ENCODE results near the gene NKD2. TPM values are rescaled to one million over a fixed set of nuclear protein-coding genes. Genes with fewer than 3 reads are reported as not detected.

NKD2 gene
- total RNA-seq, 1 experiment from 2014 or later: 20.4 TPM

DNA sequence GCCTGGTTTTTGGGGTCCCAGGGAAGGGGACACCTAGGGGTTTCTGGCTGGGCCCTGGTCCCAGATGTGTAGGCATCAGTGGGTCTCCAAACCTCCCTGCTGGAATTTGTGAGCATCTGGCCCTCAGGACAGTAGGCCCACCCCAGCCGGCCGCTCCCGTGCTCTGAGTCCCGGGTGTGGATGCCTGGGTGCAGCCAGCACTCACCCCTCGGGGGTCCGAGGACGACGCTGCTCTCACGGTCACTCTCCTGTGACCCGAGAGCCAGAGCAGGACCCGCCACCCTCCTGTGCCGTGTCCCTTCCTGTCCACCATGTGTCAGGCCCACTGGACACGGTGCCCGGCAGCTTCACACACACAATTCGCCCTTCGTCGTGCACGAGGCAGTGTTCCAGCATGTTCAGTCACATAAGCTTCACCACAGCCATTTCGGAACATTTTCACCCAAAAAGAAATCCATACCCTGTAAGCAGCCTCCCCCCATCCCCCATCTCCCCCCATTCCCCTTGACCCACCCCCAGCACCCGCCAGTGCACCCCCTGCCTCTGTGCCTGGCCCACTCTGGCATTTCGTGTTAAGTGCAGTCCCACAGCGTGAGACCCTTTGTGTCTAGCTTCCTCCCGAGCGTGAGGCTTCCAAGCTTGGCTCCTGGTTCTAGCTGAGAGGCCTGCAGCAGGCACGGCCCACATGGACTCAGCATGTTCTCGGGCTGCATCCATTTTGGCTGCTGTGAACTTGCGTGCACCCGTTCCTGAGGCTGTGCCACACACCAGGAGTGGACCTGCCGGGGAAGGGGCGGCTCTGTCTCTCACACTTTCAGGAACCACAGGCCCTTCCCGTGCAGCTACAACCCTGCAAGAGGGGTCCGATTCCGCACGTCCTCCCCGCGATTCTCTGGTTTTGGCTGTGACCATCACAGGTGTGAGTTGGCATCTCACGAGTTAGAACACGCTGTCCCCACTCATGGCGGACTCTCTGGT is 40.5 kb downstream of the NKD2 start:
- RAD21 ChIA-PET (ENCODE audit: low non-redundant PET in 1 of 2, low total read pairs in 2 of 2, uncharacterized antibody in 2 of 2, unreplicated experiment in 2 of 2): no interaction called here
- Histone ChIP-seq H3K27me3 (ENCODE audit: insufficient read depth, low read length) (no peaks in the 10 kb centered on the region), H4K20me1 (ENCODE audit: insufficient read depth) (no peaks in the 10 kb centered on the region), H3K4me3 (replicated peaks in 1 of 2; ENCODE audit: low read depth in 1 of 2, low read length in 2 of 2) (no peak overlapping the region), H3K27ac (ENCODE audit: low read depth, low read length) (no peak overlapping the region), H2AFZ (ENCODE audit: low read depth, low read length, poor library complexity, severe bottlenecking) (no peak overlapping the region), H3K4me1 (ENCODE audit: control insufficient read depth in 1 of 2, insufficient read depth in 2 of 2, low read length in 2 of 2) (no peaks in the 10 kb centered on the region), H3K36me3 (ENCODE audit: control insufficient read depth in 1 of 2, insufficient read depth in 2 of 2, low read length in 2 of 2) (peaks cover 0 to 3% of the 10 kb centered on the region in 2 experiments; a peak in 2 of 4 replicates), H3K9ac (ENCODE audit: low read length) (no peak overlapping the region), H3K9me2 (ENCODE audit: insufficient read depth) (no peaks in the 10 kb centered on the region), H3K9me3 (ENCODE audit: control insufficient read depth in 1 of 2, insufficient read depth in 1 of 2, low read depth in 1 of 2, low read length in 2 of 2) (peaks cover 4 to 5% of the 10 kb centered on the region in 2 experiments; a peak in 2 of 4 replicates), H3K4me2 (ENCODE audit: low read length) (no peak overlapping the region), H3K79me2 (ENCODE audit: insufficient read depth, low read length) (no peaks in the 10 kb centered on the region)
- no TSS peak for BruUV-seq (replicated peaks)
- DNase-seq (ENCODE audit: low read depth, low spot score): no peak
- POLR2A ChIA-PET: no interaction called here
- CTCF ChIA-PET: no interaction called here
- ATAC-seq: peak; percentile 16; the same call in 1 of the 2 replicates
- TF ChIP-seq, protein P1, sequence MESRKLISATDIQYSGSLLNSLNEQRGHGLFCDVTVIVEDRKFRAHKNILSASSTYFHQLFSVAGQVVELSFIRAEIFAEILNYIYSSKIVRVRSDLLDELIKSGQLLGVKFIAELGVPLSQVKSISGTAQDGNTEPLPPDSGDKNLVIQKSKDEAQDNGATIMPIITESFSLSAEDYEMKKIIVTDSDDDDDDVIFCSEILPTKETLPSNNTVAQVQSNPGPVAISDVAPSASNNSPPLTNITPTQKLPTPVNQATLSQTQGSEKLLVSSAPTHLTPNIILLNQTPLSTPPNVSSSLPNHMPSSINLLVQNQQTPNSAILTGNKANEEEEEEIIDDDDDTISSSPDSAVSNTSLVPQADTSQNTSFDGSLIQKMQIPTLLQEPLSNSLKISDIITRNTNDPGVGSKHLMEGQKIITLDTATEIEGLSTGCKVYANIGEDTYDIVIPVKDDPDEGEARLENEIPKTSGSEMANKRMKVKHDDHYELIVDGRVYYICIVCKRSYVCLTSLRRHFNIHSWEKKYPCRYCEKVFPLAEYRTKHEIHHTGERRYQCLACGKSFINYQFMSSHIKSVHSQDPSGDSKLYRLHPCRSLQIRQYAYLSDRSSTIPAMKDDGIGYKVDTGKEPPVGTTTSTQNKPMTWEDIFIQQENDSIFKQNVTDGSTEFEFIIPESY (IDR thresholded peaks at IDR 0.05; ENCODE audit: extremely low read depth, insufficient replicate concordance, low read length): no peak
- intact Hi-C loops (cut with micrococcal nuclease): no loop called here

DNA sequence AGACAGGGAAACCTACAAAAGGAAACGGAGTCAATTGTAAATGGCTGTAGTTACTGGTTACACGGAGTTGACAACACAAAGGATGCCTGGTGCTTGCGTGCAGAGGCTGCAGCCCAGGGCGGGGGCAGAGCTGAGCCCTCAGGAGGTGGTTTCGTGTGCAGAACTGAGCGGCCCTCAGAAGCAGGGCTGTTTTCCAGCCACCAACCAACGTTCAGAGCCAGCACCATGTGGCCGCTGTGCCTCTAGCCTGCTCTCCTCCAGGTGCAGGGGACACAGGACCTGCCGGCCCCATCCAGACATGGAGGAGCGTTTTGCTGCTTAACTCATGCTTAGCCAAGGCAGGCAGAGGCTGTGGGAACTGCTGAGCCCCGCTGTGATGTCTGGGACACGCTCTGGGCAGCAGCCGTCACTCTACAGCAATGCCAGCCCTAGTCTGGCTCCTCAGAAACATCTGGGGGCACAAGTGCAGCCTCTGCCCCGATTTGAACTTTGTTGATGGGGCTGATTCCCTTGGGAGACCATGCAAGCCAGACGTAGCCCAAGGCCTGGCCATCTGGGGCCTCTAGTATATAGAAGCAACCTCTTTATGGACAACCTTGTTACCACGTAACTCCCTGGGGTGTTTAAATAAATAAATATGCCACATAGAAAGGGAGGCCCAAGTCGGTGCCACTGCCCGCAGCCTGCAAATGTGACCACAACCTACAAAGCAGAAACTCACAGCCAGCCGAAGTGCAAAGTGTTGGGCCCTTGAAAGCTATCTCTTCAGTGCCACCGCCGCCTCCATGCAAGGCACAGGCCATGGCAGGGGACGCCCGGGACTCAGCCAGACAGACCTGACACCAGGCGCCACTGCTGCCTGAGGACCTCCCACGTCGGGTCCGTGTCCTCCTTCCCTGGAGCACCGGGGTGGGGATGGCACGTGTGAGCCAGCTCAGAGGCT is 42.1 kb downstream of the NKD2 start:
- POLR2A ChIA-PET: no interaction called here
- CTCF ChIA-PET: no interaction called here

More for the DNA sequence above, 42.1 kb downstream of the NKD2 start:
- intact Hi-C loops (cut with micrococcal nuclease): no loop called here
- no peak for ATAC-seq
- Histone ChIP-seq H3K79me2 (ENCODE audit: insufficient read depth, low read length) (no peaks in the 10 kb centered on the region), H2AFZ (ENCODE audit: low read depth, low read length, poor library complexity, severe bottlenecking) (no peak overlapping the region), H3K27ac (ENCODE audit: low read depth, low read length) (no peak overlapping the region), H3K4me1 (ENCODE audit: control insufficient read depth in 1 of 2, insufficient read depth in 2 of 2, low read length in 2 of 2) (no peaks in the 10 kb centered on the region), H3K9me3 (ENCODE audit: control insufficient read depth in 1 of 2, insufficient read depth in 1 of 2, low read depth in 1 of 2, low read length in 2 of 2) (peaks cover 0 to 4% of the 10 kb centered on the region in 2 experiments; a peak in 1 of 4 replicates), H3K4me3 (replicated peaks in 1 of 2; ENCODE audit: low read depth in 1 of 2, low read length in 2 of 2) (no peak overlapping the region), H4K20me1 (ENCODE audit: insufficient read depth) (no peaks in the 10 kb centered on the region), H3K36me3 (ENCODE audit: control insufficient read depth in 1 of 2, insufficient read depth in 2 of 2, low read length in 2 of 2) (peaks cover 0 to 3% of the 10 kb centered on the region in 2 experiments; a peak in 2 of 4 replicates), H3K27me3 (ENCODE audit: insufficient read depth, low read length) (no peaks in the 10 kb centered on the region), H3K9me2 (ENCODE audit: insufficient read depth) (no peaks in the 10 kb centered on the region), H3K4me2 (ENCODE audit: low read length) (no peak overlapping the region), H3K9ac (ENCODE audit: low read length) (no peak overlapping the region)
- RAD21 ChIA-PET (ENCODE audit: low non-redundant PET in 1 of 2, low total read pairs in 2 of 2, uncharacterized antibody in 2 of 2, unreplicated experiment in 2 of 2): no interaction called here
- TF ChIP-seq JUND (IDR thresholded peaks at IDR 0.05): no peak
- TF ChIP-seq, protein P2, sequence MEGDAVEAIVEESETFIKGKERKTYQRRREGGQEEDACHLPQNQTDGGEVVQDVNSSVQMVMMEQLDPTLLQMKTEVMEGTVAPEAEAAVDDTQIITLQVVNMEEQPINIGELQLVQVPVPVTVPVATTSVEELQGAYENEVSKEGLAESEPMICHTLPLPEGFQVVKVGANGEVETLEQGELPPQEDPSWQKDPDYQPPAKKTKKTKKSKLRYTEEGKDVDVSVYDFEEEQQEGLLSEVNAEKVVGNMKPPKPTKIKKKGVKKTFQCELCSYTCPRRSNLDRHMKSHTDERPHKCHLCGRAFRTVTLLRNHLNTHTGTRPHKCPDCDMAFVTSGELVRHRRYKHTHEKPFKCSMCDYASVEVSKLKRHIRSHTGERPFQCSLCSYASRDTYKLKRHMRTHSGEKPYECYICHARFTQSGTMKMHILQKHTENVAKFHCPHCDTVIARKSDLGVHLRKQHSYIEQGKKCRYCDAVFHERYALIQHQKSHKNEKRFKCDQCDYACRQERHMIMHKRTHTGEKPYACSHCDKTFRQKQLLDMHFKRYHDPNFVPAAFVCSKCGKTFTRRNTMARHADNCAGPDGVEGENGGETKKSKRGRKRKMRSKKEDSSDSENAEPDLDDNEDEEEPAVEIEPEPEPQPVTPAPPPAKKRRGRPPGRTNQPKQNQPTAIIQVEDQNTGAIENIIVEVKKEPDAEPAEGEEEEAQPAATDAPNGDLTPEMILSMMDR (IDR thresholded peaks at IDR 0.05 in 2 of 3, conservative IDR thresholded peaks at IDR 0.05 in 1 of 3; ENCODE audit: borderline replicate concordance in 1 of 3, insufficient read depth in 1 of 3, low read depth in 2 of 3, low read length in 2 of 3): no peak
- no peak for TF ChIP-seq YY1 (IDR thresholded peaks at IDR 0.05; ENCODE audit: extremely low read depth, insufficient replicate concordance, low read depth, low read length)
- BruUV-seq (replicated peaks): no TSS peak
- DNase-seq (ENCODE audit: low read depth, low spot score): no peak

Data from HCT116 (cell line).